Measurements from ENCODE around the gene C5orf63.
A peak's percentile ranks its signal among the peaks of the same experiment; 100 is the strongest.

The C5orf63 gene

DNA sequence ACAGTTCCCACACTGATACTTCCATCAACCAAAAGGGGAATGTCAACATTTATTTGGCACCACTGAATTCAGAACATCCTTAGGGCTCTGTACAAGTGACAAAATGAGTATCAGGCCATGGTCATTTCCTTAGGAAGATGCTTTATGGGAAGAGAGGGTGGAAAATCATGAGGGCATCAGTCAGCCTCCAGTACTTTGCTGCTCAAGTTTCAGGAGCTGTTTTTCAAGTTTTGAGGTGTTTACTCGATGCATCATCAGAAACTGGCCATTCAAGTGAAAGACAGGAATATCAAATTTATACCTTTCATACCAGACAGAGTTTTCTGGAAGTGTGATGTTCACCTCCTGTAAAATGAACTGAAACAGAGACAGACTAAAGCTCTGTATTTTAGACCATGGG lies 21.7 kb downstream of the C5orf63 start:
- Histone ChIP-seq H3K36me3 (ENCODE audit: insufficient read depth, low read depth, low read length) (no peaks in the 10 kb centered on the region), H3K4me1 (ENCODE audit: insufficient read depth, low read length) (no peaks in the 10 kb centered on the region), H3K9ac (ENCODE audit: low read depth, low read length) (no peak overlapping the region), H3K9me3 (ENCODE audit: insufficient read depth, low read depth, low read length) (peaks cover 4% of the 10 kb centered on the region; the same call in 1 of the 2 replicates), H3K4me3 (ENCODE audit: low read length) (no peak overlapping the region), H3K27ac (ENCODE audit: low read length) (no peak overlapping the region), H3K27me3 (ENCODE audit: insufficient read depth, low read length) (0 out of 2 replicates have a peak, but pooled peaks cover 5% of the 10 kb centered on the region)

DNA sequence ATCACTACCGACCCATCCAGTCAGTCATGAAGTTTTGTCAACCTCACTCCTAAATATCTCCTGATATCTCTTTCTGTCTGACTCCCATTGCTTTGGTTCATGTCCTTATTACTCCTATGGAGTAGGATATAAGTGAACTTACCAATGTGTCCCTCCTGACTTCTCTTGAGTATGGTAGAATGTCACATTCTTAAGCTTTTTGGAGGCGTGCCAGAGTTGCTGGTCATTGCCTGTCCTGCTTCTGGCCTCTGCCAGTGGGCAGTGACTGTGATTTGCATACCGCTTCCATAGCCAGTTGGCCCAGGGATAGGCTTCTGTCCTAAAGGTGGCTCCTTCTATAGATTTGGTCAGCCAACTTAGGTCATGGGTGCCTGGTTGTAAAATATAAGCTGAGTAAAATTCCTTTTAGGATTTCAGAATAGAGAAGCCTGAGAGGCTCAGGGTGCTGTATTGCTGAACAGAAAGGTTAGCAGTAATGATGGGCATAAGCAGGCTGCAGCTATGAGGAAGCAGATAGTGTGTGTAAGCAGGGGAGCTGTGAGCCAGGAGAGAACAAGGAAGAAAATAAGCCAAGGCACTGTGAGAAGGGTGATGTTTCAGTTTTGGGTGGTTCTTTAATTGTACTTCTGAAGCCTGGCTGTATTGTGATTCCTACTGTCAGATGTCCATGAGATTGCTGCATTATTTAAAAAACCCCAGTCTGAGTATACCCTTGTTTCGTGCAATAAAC lies 26.8 kb downstream of the C5orf63 start:
- no peak overlapping the region for H3K27ac ChIP-seq (ENCODE audit: low read length)
- 0 out of 2 replicates have a peak, but pooled peaks cover 5% of the 10 kb centered on the region for H3K27me3 ChIP-seq (ENCODE audit: insufficient read depth, low read length)
- peaks cover 7% of the 10 kb centered on the region for H3K4me1 ChIP-seq (ENCODE audit: insufficient read depth, low read length)
- H3K36me3 ChIP-seq (ENCODE audit: insufficient read depth, low read depth, low read length): no peaks in the 10 kb centered on the region
- H3K9ac ChIP-seq (ENCODE audit: low read depth, low read length): no peak overlapping the region
- no peak overlapping the region for H3K4me3 ChIP-seq (ENCODE audit: low read length)
- no peaks in the 10 kb centered on the region for H3K9me3 ChIP-seq (ENCODE audit: insufficient read depth, low read depth, low read length)

DNA sequence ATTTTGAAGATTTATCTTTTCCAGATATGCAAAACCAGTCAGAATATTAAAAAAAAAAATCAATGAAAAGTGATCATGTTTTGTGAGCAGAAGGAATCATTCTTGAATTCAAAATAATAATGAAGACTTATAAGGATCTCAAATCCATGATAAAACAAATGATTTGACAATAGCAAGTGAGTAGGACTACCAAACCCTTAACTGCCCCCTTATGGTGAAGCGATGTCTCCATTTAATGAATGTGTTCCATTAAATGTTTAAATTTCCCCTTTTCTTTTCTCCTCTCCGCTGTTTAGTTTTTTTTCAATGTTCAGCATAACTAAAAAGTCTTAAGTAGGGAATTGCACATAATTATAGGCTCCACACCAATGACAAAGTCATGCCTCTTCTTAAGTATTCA lies 30.7 kb downstream of the C5orf63 start:
- 0 out of 2 replicates have a peak, but pooled peaks cover 5% of the 10 kb centered on the region for H3K27me3 ChIP-seq (ENCODE audit: insufficient read depth, low read length)
- H3K27ac ChIP-seq (ENCODE audit: low read length): no peak overlapping the region
- no peaks in the 10 kb centered on the region for H3K9me3 ChIP-seq (ENCODE audit: insufficient read depth, low read depth, low read length)
- no peak overlapping the region for H3K4me3 ChIP-seq (ENCODE audit: low read length)
- peaks cover 18% of the 10 kb centered on the region for H3K4me1 ChIP-seq (ENCODE audit: insufficient read depth, low read length)
- no peaks in the 10 kb centered on the region for H3K36me3 ChIP-seq (ENCODE audit: insufficient read depth, low read depth, low read length)
- H3K9ac ChIP-seq (ENCODE audit: low read depth, low read length): no peak overlapping the region

DNA sequence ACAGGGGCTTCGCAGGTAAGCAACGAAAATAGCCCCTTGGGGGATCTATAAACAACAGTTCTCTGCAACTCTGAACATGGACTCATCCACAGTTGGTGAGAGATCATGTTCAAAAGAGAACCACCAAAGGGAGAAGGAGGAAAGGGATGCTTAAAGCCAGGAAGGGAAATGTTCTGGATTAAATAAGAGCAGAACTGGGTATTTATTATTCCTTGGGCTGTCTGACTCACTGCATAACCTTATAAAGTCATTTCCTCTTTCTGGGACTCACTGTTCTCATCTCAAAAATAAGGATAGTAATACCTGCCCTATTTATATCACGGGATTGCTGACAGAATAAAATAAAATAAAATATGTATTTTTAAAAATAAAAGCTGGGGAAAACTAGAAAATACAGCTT lies 31.7 kb downstream of the C5orf63 start:
- no peaks in the 10 kb centered on the region for H3K27me3 ChIP-seq (ENCODE audit: insufficient read depth, low read length)
- H3K36me3 ChIP-seq (ENCODE audit: insufficient read depth, low read depth, low read length): no peaks in the 10 kb centered on the region
- no peak overlapping the region for H3K27ac ChIP-seq (ENCODE audit: low read length)
- peaks cover 18% of the 10 kb centered on the region for H3K4me1 ChIP-seq (ENCODE audit: insufficient read depth, low read length)
- H3K4me3 ChIP-seq (ENCODE audit: low read length): peak overlapping the region; percentile 33
- H3K9me3 ChIP-seq (ENCODE audit: insufficient read depth, low read depth, low read length): no peaks in the 10 kb centered on the region
- H3K9ac ChIP-seq (ENCODE audit: low read depth, low read length): peak overlapping the region; percentile 41; the same call in 1 of the 2 replicates

DNA sequence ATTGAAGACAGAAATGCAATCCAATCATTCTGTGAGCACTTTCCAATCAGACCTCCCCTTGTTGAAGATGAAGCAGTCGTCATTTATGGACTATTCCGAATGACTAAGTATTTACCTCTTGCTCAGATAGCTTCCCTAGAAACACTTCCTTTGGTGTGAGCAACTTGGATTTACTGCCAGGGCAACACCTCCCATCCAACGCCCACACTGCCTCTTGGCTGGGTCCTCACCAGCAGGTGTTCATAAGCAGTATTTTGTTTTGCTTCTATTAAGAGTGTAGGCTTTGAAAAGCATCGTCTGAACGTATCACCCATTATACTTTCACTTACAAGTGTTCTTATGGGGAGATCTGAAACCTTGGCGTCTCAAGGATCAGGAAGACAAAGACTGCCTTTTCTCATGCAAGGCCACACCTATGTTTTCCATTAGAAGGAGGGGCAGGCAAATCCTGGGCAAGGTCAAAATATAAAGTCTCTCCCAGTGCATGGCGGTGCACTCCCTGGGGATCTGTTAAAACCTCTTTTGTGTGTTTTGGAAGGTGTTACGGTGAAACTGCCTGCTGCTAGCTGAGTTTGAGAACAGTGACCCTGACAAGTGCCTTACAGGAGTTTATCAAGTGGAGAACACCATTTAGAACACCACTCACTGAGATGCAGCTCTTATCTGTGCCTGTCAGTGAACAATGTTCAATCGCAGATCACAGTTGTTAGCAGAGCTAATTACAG lies 32.3 kb downstream of the C5orf63 start:
- Histone ChIP-seq H3K9me3 (ENCODE audit: insufficient read depth, low read depth, low read length) (no peaks in the 10 kb centered on the region), H3K27ac (ENCODE audit: low read length) (no peak overlapping the region), H3K4me3 (ENCODE audit: low read length) (peak overlapping the region; percentile 33), H3K27me3 (ENCODE audit: insufficient read depth, low read length) (no peaks in the 10 kb centered on the region), H3K4me1 (ENCODE audit: insufficient read depth, low read length) (peaks cover 18% of the 10 kb centered on the region), H3K36me3 (ENCODE audit: insufficient read depth, low read depth, low read length) (no peaks in the 10 kb centered on the region), H3K9ac (ENCODE audit: low read depth, low read length) (peak overlapping the region; percentile 41; the same call in 1 of the 2 replicates)

DNA sequence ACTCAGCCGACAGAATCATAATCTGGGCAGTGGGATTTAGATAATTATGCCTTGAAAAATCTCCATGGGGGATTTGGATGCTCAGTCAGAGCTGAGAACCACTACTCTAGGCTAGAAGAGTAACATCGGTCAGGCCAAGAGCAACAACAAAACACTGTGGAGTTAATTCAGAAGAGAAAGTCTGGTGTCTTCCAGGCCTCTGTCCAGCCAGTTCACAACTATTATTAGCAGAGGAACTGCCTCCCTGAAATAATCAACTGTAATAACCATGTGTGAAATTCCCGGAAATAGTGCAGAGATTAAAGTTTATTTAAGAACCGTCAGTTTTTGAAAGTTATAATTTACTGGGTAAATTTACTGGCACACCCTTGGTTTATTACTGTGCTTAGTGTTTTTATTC lies 34.8 kb downstream of the C5orf63 start:
- Histone ChIP-seq H3K4me1 (ENCODE audit: insufficient read depth, low read length) (peaks cover 18% of the 10 kb centered on the region), H3K27ac (ENCODE audit: low read length) (no peak overlapping the region)

DNA sequence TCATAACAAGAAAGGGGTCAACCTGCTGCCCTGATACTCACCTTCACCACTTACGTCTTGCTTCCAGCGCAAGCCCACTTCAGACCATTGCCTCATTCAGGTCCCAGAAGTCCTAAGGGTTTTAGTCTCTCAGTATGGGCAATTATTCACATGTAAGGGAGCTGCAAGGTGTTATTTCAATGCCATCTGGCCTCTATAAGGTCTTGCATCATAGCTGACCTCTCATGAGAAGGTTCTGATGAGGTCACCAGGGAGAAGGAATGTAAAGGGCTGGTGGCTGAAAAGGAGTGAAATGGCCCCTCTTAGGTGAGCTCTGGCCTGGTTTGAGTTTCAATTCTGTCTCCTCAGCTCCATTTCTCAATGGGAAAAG lies 41.5 kb downstream of the C5orf63 start:
- Histone ChIP-seq H3K27me3 (ENCODE audit: insufficient read depth, low read length) (peaks cover 48% of the 10 kb centered on the region), H3K27ac (ENCODE audit: low read length) (no peak overlapping the region), H3K4me3 (ENCODE audit: low read length) (no peak overlapping the region; the same call in 1 of the 2 replicates), H3K9me3 (ENCODE audit: insufficient read depth, low read depth, low read length) (no peaks in the 10 kb centered on the region), H3K4me1 (ENCODE audit: insufficient read depth, low read length) (peaks cover 9% of the 10 kb centered on the region; the same call in 1 of the 2 replicates), H3K9ac (ENCODE audit: low read depth, low read length) (no peak overlapping the region), H3K36me3 (ENCODE audit: insufficient read depth, low read depth, low read length) (no peaks in the 10 kb centered on the region)

More for the DNA sequence above, 34.8 kb downstream of the C5orf63 start:
- no peaks in the 10 kb centered on the region for H3K9me3 ChIP-seq (ENCODE audit: insufficient read depth, low read depth, low read length)
- H3K36me3 ChIP-seq (ENCODE audit: insufficient read depth, low read depth, low read length): no peaks in the 10 kb centered on the region
- no peak overlapping the region for H3K4me3 ChIP-seq (ENCODE audit: low read length)
- H3K9ac ChIP-seq (ENCODE audit: low read depth, low read length): no peak overlapping the region
- peaks cover 4% of the 10 kb centered on the region; the same call in 1 of the 2 replicates for H3K27me3 ChIP-seq (ENCODE audit: insufficient read depth, low read length)

DNA sequence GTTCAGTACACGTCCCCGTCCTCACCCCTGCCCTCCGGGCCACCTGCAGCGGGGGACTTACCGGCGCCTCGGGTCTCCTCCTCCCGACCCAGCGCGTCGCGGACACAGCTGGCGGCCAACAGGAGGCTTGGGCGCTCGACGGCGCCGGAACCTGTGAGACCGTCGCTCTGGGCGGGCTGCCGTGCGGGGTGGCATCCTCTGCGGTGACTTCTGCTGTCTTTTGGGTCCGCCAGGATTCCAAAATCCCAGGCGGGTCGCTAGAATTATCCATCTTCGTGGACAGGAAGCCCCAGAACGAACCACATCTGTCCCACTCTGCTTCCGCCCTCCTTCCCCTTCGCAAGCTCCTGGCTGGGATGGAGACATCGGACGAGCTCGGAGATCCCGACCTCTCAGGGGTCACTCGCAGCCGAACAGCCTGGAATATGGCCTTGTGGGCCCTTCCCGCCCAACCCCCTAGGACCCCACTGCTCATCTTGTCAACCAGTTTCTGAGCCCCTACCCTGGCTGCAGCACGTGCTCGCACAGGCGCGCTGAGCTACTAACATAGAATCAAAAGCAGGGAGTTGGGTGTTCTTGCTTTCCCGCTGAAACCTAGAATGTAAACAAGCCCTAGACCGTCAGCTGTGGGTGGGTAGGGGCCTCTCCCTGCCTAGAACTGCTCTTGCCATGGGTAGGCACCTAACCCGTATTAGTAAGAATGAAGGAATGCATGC lies 42.0 kb downstream of the C5orf63 start:
- H3K9ac ChIP-seq (ENCODE audit: low read depth, low read length): peak overlapping the region; percentile 63; the same call in 1 of the 2 replicates
- H3K4me1 ChIP-seq (ENCODE audit: insufficient read depth, low read length): peaks cover 13% of the 10 kb centered on the region; the same call in 1 of the 2 replicates

DNA sequence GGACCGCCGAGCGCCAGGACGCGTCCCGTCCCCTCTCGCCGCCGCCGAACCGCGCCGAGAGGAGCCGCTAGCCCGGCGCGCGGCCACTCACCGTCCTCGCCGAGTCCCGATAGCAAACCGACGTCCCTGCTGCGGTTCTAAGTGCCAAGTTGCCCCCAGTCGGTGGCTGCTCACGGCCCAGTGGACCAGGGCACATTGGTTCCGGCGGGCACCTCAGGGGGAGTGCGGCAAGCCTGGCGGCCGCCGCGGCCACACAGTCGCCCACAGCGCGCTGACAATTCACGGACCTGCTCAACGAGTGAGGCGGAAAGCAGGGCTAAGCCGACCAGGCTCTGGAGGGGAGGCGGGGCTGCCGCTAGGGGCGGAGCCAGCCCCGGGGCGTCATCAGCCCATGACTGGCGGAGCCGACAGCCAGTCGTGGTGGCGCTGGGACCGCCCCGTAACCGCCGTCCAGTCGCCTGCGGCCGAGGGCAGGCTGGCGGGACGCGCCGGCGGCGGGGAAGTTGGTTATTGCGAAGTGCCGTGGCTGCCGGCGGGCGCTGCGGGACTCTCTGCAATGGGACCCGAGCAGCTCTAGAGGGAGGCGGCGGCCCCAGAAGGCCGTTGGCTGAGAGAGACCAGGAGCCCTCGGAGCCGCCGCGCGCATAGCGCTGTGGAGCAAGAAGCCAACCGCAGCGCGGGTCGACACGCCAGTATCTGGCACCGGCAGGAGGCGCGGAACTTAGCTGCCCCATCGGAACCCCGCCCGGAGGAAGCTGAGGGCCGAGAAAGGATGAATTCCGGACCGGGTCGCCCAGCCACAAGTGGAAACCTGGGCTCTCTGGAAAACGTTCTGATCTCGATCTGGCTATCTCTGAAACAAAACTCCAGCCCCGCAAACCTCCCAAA lies 42.8 kb downstream of the C5orf63 start, which contains the start of gene MARCHF3:
Gene MARCHF3, minus strand, starts transcription at position 300 of the 888 bp plus-strand sequence. CDS start 112,387 bp downstream, outside the sequence.
- H3K36me3 ChIP-seq (ENCODE audit: insufficient read depth, low read depth, low read length): no peaks in the 10 kb centered on the region
- no peaks in the 10 kb centered on the region for H3K9me3 ChIP-seq (ENCODE audit: insufficient read depth, low read depth, low read length)
- peak within 1 kb of the TSS; percentile 63; the same call in 1 of the 2 replicates for H3K9ac ChIP-seq (ENCODE audit: low read depth, low read length)
- H3K27me3 ChIP-seq (ENCODE audit: insufficient read depth, low read length): peaks cover 48% of the 10 kb centered on the region
- H3K4me3 ChIP-seq (ENCODE audit: low read length): peak within 1 kb of the TSS; percentile 78
- peaks cover 13% of the 10 kb centered on the region; the same call in 1 of the 2 replicates for H3K4me1 ChIP-seq (ENCODE audit: insufficient read depth, low read length)
- H3K27ac ChIP-seq (ENCODE audit: low read length): no peak within 1 kb of the TSS

More for the DNA sequence above, 42.0 kb downstream of the C5orf63 start:
- H3K27me3 ChIP-seq (ENCODE audit: insufficient read depth, low read length): peaks cover 48% of the 10 kb centered on the region
- peak overlapping the region; percentile 78 for H3K4me3 ChIP-seq (ENCODE audit: low read length)
- no peaks in the 10 kb centered on the region for H3K36me3 ChIP-seq (ENCODE audit: insufficient read depth, low read depth, low read length)
- H3K27ac ChIP-seq (ENCODE audit: low read length): no peak overlapping the region
- H3K9me3 ChIP-seq (ENCODE audit: insufficient read depth, low read depth, low read length): no peaks in the 10 kb centered on the region

DNA sequence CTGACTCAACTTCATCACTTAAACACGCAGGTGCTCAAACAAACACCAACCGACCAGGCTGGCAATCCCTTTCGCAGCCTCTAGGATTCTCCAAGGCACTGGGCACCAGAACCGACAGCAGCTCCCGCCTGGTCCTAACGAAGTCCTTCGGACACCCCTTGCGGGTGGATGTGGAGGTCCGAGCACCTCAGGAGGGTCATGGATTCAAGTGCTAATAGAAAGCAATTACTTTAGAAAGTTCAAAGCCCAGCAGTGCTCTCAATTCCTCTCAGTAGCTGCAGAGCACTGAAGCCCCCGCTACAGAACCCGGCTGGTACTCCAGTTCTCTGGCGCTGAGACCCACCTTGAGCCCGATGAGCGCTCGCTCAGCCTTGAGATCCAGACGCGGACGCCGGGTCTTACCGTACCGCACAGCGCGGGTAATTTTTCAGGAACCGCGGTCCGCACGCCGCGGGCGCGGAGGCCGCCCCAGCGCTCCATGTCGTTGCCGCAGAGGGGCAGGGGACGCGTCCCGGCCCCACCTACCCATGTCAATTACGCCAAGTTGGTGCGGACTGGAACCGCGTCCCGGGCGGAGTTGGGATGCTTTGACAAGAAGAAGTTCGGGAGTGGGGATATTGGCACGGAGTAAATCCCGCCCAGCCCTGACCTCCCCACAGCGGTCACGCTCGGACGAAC lies 43.6 kb downstream of the C5orf63 start:
- H3K4me1 ChIP-seq (ENCODE audit: insufficient read depth, low read length): peaks cover 13% of the 10 kb centered on the region; the same call in 1 of the 2 replicates
- H3K9ac ChIP-seq (ENCODE audit: low read depth, low read length): peak overlapping the region; percentile 21; the same call in 1 of the 2 replicates
- no peak overlapping the region for H3K27ac ChIP-seq (ENCODE audit: low read length)
- H3K36me3 ChIP-seq (ENCODE audit: insufficient read depth, low read depth, low read length): no peaks in the 10 kb centered on the region
- no peaks in the 10 kb centered on the region for H3K9me3 ChIP-seq (ENCODE audit: insufficient read depth, low read depth, low read length)
- H3K4me3 ChIP-seq (ENCODE audit: low read length): peak overlapping the region; percentile 78
- H3K27me3 ChIP-seq (ENCODE audit: insufficient read depth, low read length): peaks cover 48% of the 10 kb centered on the region
